Vagina (tissue), 2 donors: ENCODE results near the gene MGMT. TPM values are rescaled to one million over a fixed set of nuclear protein-coding genes. Genes with fewer than 3 reads are reported as not detected.

Experiments used
- DNase-seq, 2 donors: peaks; one replicate each; pipeline ENCODE4 v3.0.0-alpha.2; 2017; ENCODE audit errors: extremely low spot score in 2 of 2
- H3K27ac ChIP-seq: fragments of 200-600 bp; sonication (generic); one replicate; pipeline ENCODE4 v1.5.1; 2019
- H3K27me3 ChIP-seq: fragments of 200-600 bp; sonication (generic); one replicate; pipeline ENCODE4 v1.5.1; 2019
- H3K36me3 ChIP-seq, 2 donors: fragments of 200-600 bp; sonication (generic); one replicate each; pipeline ENCODE4 v1.5.1; 2017 to 2019
- H3K4me1 ChIP-seq: fragments of 200-600 bp; sonication (generic); one replicate; pipeline ENCODE4 v1.5.1; 2019
- H3K4me3 ChIP-seq, 2 donors: fragments of 200-600 bp; sonication (generic); 1 replicate in 1 of 2; 2 replicates in 1 of 2; pipeline ENCODE4 v1.5.1; 2016 to 2019
- H3K9me3 ChIP-seq: fragments of 200-600 bp; sonication (generic); one replicate; pipeline ENCODE4 v1.5.1; 2019
- POLR2A ChIP-seq, 2 donors: fragments of 450-650 bp; IDR thresholded peaks; one replicate each; pipeline ENCODE4 v1.6.1; 2017; ENCODE audit warnings: antibody characterized with exemption in 2 of 2, mild to moderate bottlenecking in 2 of 2, moderate library complexity in 2 of 2
- POLR2AphosphoS5 ChIP-seq, 2 donors: sonication (generic); formaldehyde crosslinking; IDR thresholded peaks; one replicate each; pipeline ENCODE4 v1.9.0; 2017; ENCODE audit warnings: antibody characterized with exemption in 2 of 2, mild to moderate bottlenecking in 2 of 2, low read depth in 1 of 2; ENCODE audit not compliant: insufficient read depth in 1 of 2
- intact Hi-C: fragments of 100-400 bp; cut with DNase I; formaldehyde crosslinking; loops from one replicate; pipeline ENCODE4 v1.15.1; 2023
- total RNA-seq: library from RNA; depleted of rRNA; stranded (reverse); fragments of >200 nt; gene quantifications from one replicate; pipeline ENCODE4 v1.2.3, GENCODE V29; 2016
- TF ChIP-seq, protein P1 (sequence below), 3 experiments: fragments of 450-650 bp in 2 of 3; fragments of 200-600 bp in 1 of 3; sonication (generic) in 1 of 3; IDR thresholded peaks; one replicate each; pipeline ENCODE4 v1.5.1; 2017 to 2019; ENCODE audit warnings: antibody characterized with exemption in 3 of 3, mild to moderate bottlenecking in 2 of 3, moderate library complexity in 2 of 3

Gene MGMT
- total RNA-seq, 1 donor from 2014 or later, result 16.0 TPM

- Histone ChIP-seq H3K27ac (no peak overlapping the region), H3K4me1 (no peaks in the 10 kb centered on the region), H3K9me3 (no peaks in the 10 kb centered on the region), H3K27me3 (no peaks in the 10 kb centered on the region), H3K4me3 (no peak overlapping the region), H3K36me3 (no peaks in the 10 kb centered on the region)
- peak; percentile 74 to 82 for DNase-seq
- TF ChIP-seq, protein P1, sequence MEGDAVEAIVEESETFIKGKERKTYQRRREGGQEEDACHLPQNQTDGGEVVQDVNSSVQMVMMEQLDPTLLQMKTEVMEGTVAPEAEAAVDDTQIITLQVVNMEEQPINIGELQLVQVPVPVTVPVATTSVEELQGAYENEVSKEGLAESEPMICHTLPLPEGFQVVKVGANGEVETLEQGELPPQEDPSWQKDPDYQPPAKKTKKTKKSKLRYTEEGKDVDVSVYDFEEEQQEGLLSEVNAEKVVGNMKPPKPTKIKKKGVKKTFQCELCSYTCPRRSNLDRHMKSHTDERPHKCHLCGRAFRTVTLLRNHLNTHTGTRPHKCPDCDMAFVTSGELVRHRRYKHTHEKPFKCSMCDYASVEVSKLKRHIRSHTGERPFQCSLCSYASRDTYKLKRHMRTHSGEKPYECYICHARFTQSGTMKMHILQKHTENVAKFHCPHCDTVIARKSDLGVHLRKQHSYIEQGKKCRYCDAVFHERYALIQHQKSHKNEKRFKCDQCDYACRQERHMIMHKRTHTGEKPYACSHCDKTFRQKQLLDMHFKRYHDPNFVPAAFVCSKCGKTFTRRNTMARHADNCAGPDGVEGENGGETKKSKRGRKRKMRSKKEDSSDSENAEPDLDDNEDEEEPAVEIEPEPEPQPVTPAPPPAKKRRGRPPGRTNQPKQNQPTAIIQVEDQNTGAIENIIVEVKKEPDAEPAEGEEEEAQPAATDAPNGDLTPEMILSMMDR (IDR thresholded peaks at IDR 0.05), result no peak
- no peak for TF ChIP-seq POLR2A (IDR thresholded peaks at IDR 0.05)
- TF ChIP-seq POLR2AphosphoS5 (IDR thresholded peaks at IDR 0.05; ENCODE audit: insufficient read depth in 1 of 2, low read depth in 1 of 2), result no peak
- intact Hi-C loops, result no loop called here
Observed at GRCh38 chr10:129771024-129771423, 304.0 kb downstream of the MGMT start.

DNA sequence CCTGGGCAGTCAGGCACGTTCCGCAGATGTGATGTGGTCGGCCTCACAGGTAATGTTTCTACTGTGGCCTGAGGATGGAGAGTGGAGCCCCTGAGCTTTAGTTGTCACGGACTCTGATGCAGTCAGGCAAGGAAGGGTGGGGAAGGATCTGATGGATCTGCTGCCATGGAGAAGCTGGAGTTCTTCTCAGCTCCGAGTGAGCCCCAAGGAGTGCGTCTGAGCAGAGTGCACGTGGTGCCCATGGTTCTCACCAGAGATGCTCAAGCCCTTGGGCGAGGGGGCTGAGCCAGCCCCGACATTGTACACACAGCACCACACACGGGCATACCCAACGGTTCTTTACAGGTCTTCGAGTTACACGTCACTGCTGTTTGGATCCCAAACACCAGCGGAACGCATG lies 304.5 kb downstream of the MGMT start:
- TF ChIP-seq POLR2AphosphoS5 (IDR thresholded peaks at IDR 0.05; ENCODE audit: insufficient read depth in 1 of 2, low read depth in 1 of 2) (no peak), POLR2A (IDR thresholded peaks at IDR 0.05) (no peak)
- TF ChIP-seq, protein P1 (IDR thresholded peaks at IDR 0.05), result no peak
- H3K4me1 ChIP-seq, result no peaks in the 10 kb centered on the region
- H3K27me3 ChIP-seq, result no peaks in the 10 kb centered on the region
- no peak overlapping the region for H3K4me3 ChIP-seq
- no peaks in the 10 kb centered on the region for H3K36me3 ChIP-seq
- DNase-seq, result peak; percentile 67 to 85
- intact Hi-C loops, result no loop called here
- H3K9me3 ChIP-seq, result no peaks in the 10 kb centered on the region
- H3K27ac ChIP-seq, result no peak overlapping the region

GRCh38 chr10:129771991-129772431 lies 305.0 kb downstream of the MGMT start:
- no peaks in the 10 kb centered on the region for H3K27me3 ChIP-seq
- H3K4me1 ChIP-seq, result no peaks in the 10 kb centered on the region
- intact Hi-C loops, result no loop called here
- DNase-seq, result peak in 1 of 2 donors; percentile 87
- TF ChIP-seq POLR2A (IDR thresholded peaks at IDR 0.05), result no peak
- no peak for TF ChIP-seq POLR2AphosphoS5 (IDR thresholded peaks at IDR 0.05; ENCODE audit: insufficient read depth in 1 of 2, low read depth in 1 of 2)
- TF ChIP-seq, protein P1 (IDR thresholded peaks at IDR 0.05), result no peak
- H3K9me3 ChIP-seq, result no peaks in the 10 kb centered on the region
- H3K27ac ChIP-seq, result no peak overlapping the region
- H3K36me3 ChIP-seq, result no peaks in the 10 kb centered on the region
- H3K4me3 ChIP-seq, result no peak overlapping the region

DNA sequence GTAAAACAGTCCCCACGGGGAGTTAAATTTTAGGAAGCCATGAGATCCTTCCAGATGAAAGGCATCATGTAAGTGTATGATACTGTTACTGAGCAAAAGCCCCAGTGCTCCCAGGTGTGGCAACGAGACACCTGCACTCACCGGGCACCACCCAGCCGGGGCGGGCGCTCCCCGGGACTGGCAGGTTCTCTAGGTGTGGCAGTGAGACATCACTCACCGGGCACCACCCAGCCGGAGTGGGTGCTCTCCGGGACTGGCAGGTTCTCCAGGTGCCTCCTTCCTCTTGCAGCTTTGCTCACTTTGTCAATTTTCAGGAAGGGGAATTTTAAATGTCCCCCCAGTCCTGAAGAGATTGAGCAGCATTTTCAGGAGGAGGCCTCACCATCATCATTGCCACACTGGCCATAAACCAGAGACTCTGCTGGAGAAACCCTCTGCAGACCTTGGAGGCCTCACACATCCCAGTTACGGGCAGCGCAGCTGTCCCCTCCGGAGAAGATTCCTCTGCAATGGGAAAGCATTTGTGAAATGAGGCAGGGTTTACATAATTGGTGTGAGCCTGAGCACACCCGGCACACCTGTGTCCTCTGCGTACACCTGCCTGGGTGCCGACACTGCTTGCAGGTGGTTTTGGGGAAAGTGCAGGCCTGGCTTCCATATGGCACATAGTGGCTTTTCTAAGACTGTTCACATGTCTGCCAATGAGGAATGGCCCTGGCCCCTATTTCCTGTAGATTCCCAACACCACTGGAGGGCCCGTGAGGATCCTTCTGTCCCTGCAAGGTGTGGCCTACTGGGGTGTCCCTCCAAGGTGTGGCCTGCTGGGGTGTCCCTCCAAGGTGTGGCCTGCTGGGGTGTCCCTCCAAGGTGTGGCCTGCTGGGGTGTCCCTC lies 305.7 kb downstream of the MGMT start:
- peak in 1 of 2 donors; percentile 60 for DNase-seq
- Histone ChIP-seq H3K9me3 (no peaks in the 10 kb centered on the region), H3K4me3 (no peak overlapping the region), H3K27ac (no peak overlapping the region), H3K27me3 (no peaks in the 10 kb centered on the region), H3K4me1 (no peaks in the 10 kb centered on the region), H3K36me3 (no peaks in the 10 kb centered on the region)
- intact Hi-C loops, result no loop called here
- TF ChIP-seq POLR2AphosphoS5 (IDR thresholded peaks at IDR 0.05; ENCODE audit: insufficient read depth in 1 of 2, low read depth in 1 of 2), result no peak
- TF ChIP-seq, protein P1 (IDR thresholded peaks at IDR 0.05), result no peak
- TF ChIP-seq POLR2A (IDR thresholded peaks at IDR 0.05), result no peak
